T1000 (cell line): ENCODE measurements around the gene AMN.
"Not testable (repeated sequence)": the region's sequence is repeated elsewhere in the genome, so short reads cannot be mapped to it uniquely, and the experiment has no call there.

ENCODE experiments used
- DNase-seq: peaks from one replicate; lab custom pipeline; 2025; ENCODE audit warnings: mixed read lengths; lab: John Stamatoyannopoulos, UW

Gene AMN

DNA sequence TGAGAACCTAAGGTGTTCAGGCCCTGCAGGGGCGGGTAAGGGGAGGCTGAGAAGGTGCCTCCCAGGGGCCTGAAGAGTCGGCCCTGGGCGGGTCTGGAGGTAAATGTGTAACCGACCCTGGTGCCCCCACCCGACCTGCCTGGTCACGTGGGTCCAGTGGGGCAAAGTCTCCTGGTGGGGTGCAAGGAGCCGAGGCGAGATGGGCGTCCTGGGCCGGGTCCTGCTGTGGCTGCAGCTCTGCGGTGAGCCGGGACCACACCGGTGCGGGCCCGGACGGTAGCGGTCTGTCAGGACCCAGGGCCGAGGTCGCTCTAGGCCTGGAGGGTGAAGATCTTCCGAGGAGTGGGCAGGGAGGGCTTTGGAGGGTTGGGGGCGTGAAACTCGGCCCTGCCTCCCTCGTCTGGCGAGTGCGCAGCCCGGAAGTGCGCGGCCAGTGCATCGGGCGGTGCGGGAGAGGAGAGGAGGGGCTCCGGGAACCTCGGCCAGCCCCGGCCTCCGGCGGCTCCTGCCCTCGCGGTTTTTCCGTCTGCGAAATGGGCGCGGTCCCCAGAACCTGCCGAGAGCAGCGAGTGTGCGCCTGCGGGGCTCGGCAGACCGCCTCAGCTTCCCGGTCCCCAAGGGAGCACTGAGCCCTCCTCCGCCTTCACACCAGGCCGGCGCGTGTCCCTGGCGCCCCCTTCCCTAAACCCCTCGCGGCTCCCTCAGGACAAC, at the start of gene AMN:
AMN (plus strand) TSS at position 174 of the 711 bp plus-strand sequence; CDS start at position 200, 26 bp downstream.
- DNase-seq, result no peak

DNA sequence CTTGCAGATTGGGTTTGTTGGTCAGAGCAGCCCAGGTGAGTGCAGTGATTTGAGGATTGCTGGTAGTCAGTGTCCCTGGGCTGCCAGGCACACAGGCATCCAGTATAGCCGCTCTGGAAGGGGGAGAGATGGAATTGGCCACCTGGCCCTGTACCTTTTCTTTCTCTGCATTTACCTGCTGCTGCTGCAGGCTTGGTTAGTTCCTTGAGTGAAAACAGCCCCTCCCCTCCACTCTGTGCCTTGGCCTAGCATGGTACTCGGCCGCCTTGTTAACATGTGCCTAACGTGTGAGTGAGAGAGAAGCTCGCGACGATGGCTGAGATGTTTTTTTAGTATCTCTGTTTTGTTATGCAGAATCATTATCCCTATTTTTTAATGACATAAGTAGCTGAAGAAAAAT, 49.3 kb upstream of the AMN start:
- no peak for DNase-seq

DNA sequence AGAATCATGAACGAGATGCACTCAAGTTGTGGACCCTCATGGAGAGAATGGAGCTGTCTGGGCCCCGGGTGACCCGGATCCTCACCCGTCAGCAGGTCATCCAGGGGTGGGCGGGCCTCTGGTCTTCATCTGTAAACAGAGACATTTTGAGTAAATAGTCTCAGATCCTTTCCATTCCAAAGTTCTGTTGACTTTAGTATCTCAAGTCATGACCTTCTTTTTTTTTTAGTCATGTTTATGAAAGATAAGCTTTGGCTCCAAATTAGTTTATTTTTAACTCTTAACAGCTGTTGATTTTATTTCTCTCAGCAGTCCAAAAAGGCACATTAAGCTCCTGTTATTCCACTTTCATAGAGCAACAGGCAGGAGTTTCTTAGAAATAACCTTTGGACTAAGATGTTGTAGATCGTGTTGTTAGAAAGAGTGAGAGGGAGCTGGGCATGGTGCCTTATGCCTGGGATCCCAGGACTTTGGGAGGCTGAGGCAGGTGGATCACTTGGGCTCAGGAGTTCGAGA, 48.9 kb upstream of the AMN start:
- DNase-seq, result no peak

DNA sequence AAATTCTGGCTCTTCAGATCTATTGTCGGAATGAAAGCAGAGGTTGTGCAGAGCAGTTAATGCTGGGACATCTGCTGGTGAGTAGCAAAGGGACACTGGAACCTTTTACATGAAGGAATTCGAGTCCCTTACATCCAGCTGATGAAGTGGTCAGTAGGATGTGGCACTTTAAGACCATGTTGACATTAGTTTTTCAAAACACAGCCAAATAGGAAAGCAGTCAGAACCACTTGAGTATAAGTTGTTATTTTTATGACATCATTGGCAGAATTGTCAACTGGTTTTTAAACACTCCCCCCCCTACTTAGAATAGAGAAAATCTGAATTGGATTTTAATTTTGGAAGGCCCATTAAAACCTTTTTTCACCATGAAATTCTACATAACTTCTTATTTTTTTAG, 46.8 kb upstream of the AMN start:
- DNase-seq, result no peak

DNA sequence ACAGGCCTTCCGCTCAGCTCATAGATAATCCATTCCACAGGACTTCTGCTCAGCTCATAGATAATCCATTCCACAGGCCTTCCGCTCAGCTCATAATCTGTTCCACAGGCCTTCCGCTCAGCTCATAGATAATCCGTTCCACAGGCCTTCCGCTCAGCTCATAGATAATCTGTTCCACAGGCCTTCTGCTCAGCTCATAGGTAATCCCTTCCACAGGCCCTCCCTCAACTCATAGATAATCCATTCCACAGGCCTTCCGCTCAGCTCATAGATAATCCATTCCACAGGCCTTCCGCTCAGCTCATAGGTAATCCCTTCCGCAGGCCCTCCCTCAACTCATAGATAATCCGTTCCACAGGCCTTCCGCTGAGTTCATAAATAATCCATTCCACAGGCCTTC, 45.0 kb upstream of the AMN start:
- DNase-seq, result not testable (repeated sequence)

DNA sequence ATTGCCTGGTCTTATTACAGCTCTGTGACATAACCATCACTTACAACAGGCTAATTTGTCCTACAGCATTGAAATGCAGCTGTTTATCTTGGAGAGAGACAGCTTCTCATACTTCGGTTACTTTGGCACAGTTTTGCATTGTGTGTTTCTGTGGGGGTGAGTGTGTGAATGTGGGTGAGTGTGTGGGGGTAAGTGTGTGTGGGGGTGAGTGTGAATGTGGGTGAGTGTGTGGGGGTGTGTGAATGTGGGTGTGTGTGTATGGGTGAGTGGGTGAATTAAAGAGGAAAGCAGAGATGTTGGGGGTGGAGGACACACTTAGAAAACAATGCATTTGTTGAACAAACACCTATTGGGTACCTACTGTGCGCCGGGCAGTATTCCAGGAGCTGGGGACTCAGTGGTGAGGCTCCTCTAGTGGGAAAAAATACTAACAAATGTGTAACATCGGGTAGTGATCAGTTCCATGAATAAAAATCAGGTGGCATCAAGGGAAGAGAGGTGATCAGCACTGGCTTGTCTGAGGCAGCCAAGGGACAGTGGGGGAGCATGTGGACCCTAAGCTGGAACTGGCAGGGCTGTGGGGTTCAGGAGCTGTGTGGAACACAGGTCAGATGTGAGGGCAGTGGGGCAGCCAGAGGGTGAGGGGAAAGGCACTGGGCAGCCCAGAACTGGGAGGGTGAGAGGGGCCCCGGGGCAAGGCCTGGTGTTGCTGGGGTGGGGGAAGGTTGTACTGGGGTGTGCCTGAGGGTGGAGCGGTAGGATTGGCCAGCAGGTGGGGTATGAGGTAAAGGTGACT, 44.1 kb upstream of the AMN start:
- no peak for DNase-seq

DNA sequence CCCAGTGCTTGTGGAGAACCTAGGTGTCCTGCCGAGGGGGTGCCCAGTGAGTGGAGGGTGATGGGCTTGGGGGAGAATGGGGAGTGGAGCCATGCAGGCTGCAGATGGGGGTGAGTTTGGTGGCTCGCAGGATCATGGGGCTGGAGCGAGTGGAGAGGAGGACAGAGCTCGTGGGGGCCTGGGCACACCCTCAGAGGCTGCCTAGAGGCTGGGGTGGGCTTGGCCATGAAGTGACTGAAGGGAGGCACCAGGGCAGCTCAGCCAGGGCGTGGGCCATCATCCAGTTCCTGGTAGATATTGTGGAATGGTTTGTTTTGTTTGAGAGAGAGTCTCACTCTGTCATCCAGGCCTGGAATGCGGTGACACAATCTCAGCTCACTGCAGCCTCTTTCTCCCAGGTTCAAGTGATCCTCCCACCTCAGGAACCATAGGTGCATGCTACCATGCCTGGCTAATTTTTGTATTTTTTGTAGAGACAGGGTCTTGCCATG, 43.4 kb upstream of the AMN start:
- DNase-seq, result no peak

DNA sequence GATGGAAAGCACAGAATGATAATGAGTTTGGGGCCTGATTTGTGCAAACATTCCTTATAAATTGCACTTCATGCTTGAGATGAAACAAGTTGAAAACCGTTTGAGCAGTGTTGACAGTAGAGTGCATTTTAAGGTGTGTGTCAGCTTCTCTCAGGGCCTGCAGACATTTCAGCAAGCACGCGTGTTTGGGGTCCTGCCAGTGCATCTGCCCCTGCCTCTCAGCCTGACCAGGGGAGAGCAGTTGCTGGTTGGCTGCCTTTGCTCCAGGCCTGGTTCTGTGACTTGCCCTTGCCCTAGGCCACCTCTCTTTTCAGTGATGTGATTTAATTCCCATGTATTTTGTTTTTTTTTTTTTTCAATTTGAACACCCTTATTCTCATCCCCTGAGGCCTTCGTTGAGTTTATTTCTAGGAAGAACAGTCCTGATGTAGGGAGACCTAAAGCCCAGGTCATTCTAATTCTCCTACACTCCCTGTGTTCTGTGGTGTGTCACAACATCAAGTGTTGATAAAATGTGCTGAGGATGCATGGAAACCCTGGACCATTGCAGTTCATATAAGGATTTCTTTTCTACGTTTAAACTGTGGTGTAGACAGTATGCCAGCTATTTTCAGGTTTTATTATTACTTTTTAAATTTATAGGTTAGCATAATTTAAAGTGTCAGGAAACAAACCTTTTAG, 40.1 kb upstream of the AMN start:
- DNase-seq, result no peak

DNA sequence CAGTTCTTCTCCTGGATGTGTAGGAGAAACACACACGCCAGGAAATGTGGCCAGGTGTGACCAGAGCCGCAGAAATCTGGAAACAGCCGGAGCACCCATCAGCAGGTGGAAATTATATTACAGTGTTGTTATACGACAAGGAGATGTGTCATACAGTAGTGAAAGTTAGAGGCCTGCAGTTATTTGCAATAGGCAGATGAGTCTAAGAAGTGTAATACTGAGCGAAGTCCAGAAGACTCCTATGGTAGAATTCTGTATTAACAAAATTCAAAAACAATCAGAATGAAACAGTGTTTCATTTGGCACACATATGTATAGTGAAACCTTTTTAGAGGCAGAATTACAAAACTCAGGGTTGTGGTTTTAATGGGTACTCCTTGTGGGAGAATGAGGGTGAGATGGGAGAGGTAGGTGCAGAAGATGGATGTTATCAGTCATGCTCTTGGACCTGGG, 39.3 kb upstream of the AMN start:
- no peak for DNase-seq

DNA sequence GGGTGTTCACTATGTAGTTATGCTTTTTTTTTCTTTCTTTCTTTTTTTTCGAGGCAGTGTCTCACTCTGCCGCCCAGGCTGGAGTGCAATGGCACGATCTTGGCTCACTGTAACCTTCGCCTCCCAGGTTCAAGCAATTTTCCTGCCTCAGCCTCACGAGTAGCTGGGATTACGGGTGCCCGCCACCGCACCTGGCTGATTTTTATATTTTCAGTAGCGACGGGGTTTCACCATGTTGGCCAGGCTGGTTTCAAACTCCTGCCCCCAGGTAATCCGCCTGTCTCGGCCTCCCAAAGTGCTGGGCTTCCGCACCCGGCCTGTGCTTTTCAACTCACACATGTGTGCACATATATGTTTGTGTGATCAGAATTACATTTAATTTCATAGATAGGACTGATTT, 38.9 kb upstream of the AMN start:
- no peak for DNase-seq

DNA sequence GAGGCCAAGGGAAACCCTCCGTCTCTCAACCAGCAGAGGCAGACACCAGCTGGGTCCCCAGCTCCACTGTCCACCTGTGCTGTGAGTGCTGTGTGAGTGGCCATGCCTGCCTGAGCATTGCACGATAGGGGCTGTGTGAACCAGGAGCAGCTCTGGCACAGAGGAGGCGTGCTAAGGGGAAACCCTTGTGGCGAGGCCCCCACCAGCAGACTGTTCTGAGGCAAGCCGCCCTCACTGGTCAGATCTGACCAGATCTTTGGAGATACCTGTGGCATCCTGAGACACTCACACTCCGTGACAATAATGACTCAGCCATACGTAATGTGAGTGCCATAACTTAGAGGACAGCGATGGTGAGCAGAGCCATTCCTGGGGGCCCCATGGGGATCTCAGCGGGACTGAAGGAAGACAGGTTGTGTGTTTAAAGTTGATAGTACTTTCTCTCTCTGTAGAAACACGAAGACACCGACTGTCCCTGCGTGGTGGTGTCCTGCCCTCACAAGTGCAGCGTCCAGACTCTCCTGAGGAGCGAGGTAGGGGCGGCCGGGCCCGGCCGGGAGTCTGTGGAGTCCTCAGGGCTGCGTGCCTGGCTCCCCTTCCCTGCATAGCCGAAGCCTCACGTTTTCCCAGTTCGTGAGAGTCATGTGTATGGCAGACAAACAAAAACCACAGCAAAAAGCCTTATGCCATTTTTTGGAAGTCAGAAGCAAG, 36.6 kb upstream of the AMN start:
- no peak for DNase-seq

DNA sequence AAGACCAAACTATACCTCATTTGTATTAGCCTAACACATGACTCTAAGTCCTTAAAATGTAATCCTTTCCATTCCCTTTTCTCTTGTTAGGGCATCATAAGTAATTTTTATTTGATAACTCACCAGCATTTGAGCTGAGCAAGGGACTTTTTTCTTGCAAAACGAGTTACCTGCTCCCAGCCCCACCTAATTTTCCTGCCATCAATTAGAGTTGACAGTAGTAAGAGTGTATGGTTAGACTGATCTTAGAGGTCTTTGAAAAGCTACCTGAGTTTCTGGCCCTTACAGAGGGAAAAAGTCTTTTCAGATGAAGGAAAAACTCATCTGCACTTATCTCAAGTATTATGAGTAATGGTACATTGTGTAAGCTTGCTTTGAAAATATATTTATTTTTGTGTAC, 33.7 kb upstream of the AMN start:
- DNase-seq, result no peak

DNA sequence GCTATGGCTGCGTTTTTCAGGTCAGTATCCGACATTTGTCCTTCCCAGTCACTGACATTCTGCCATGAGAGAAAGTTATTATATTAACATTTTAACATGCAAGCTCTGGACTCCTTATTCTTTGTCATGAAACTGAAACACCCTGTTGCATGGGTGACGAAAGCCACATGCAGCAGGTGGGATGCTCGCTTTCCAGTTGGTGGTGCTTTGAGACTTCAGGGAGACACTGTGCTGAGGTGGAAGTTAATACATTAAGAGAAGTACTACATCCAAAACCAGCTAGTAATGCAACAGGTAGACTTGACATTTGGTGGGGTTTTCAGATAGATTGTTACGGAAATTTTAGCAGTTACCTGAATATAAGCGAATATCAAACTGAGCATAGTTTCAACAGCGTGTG, 32.8 kb upstream of the AMN start:
- no peak for DNase-seq

DNA sequence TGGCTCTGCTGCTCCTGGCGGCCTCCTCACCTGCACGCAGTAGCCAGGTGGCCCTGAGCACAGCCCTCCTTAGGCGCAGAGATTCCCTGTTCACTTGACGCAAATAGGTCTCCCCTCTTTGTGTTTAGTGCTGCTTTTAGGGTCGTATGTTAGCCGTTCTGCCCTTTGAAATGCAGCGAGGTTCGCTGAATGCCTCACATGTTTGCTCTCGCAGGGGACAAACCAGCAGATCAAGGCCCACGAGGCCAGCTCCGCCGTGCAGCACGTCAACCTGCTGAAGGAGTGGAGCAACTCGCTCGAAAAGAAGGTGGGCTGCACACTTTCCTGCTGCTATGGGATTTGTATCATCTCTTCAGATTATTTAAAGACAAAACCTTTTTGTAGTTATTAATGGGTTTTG, 31.4 kb upstream of the AMN start:
- no peak for DNase-seq

DNA sequence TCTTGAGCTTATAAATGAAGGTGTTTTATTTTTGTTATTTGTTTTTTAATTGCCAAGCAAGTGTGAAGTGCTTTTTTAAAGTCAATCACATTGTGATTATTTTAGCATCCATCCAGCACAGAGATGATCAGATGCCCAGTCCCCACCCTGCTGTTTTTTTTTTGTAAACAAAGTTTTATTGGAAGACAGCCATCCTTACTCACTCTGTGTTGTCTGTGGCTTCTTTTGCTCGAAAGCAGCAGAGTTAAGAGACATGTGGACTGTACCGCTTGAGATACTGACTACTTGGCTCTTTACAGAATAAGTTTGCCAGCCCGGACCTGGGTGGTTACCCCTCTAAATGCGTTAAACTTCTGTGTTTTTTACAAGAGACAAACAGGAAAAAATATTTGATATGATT, 30.9 kb upstream of the AMN start:
- DNase-seq, result no peak

DNA sequence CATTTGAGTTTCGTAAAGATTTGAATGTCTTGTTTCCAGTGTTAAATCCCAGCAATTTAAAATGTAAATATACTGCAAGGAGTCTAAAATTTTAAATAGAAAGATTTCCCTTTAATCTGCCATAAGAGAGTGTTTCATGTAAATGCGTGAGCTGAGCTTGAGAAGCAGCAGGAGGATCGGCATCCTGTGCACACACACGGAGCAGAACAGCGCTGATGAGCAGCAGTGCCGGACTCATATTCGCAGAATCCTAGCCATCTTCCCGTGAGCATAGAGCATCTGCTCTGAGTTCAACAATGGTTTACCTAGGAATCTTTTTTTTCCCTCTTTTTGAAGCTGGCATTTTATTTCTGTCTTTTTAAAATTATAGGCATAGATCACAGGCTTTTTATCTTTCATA, 29.8 kb upstream of the AMN start:
- DNase-seq, result no peak

DNA sequence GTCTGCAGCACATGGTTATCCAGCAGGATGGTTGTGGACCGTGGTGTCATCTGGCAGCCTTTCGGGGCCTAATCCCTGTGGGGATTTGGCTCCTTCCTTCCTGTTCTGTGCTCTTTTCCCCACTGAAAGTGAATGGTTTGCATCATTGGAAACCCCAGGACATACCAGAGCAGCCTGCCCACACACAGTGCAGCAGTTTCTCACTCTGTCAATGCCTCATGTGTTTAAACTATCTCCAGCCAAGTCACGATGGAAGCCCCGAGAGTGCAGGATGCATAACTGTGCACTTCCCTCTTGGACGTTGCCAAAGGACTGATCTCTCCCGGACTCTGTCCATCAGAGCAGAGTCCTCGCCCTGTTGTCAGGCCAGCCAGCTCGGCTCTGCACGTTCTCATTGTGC, 29.0 kb upstream of the AMN start:
- DNase-seq, result no peak

DNA sequence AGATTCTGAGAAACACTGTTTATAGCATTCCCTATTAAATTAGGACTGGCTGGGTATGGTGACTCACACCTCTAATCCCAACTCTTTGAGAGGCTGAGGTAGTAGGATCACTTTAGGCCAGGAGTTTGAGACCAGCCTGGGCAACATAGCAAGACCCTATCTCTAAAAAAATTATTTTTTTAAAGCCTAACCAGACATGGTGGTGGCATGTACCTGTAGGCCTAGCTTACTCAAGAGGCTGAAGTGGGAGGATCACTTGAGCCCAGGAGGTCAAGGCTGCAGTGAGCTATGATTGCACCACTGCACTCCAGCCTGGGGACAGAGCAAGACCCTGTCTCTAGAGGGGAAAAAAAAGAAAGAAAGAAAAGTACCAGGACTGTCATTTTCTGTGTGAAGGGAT, 25.7 kb upstream of the AMN start:
- not testable (repeated sequence) for DNase-seq

DNA sequence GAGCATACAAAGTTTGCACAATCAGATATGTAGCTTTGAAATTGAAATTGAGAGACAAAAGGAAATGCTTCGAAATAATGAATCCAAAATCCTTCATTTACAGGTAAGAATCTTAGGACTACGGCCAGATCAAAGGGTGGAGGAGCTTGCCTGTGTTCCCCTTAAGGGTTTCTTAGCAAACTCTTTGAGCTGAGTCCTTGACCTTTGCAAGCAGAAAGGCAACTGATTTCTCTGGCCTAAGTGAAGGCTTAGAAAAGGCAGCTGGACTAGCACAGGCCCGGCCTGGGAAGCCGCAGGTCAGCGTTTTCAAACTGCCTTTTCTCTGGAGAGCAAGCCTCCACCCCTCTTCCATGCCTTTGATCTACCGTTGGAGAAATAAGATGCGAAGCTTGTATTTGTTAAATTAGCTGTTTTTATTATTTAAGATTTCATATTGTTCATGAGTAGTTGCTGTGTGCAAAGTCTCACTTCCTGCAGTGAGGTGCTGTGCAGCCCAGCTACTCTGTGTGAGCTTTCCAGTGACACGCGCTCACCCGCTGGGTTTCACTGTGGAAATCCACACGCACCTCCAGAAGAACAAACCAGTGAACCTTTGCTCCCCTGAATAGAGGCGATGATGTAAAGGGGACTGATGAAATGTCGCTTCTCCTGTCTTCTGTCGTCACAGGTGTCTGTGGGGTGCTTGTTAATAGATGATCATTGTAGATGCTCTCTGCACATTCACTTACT, 25.0 kb upstream of the AMN start:
- no peak for DNase-seq

DNA sequence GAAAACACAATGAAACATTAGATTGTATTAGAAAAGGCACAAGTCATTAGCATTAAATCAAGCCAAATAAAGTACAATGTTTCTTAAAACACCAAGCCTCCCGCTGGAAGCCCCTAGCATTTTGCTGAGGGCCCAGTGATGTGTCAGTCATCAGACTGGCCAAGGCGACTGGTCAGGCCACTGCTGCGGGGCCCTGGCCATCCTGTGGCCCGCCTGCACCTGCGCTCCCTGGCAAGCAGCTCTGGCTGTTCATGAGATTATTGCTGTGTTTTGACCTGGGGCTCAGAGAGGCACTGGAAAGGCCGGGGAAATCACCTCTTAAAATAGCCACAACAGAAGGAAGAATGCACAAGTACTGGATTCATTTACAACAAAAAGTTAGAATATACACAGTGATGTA, 24.2 kb upstream of the AMN start:
- DNase-seq, result no peak
